ENCODE data around the gene C2CD2.

DNA sequence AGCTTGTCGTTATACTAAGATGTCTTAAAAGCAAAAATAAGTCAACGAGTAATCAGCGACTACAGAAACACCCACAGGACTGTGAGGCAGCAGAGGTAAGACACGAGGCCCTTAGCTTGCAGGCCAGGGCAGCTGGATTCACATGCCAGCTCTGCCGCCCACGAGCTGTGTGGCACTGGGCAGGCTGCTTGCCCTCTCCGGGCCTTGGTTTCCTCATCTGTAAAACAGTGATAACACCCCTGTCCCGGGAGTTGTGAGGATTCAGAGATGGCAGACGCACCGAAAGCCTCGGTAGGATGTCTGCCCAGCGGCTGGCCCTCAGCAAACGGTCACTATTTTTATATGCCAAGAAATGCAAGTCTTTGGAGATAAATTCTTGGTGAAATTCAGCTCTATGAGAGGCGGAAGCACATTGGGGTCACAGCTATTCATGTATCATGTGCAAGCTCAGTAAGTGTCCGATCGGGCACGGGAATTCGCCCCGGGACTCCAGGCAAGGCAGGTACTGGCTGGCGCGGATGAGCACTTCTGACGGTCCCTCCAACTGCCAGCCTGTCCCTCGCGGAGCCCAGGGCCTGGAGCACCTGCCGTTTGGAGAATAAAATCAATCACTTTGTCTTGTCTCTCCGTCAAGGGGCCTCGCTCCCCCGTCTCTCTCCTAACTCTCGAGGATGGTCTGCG, 1.1 kb downstream of the C2CD2 start:
- TF ChIP-seq, protein P1, sequence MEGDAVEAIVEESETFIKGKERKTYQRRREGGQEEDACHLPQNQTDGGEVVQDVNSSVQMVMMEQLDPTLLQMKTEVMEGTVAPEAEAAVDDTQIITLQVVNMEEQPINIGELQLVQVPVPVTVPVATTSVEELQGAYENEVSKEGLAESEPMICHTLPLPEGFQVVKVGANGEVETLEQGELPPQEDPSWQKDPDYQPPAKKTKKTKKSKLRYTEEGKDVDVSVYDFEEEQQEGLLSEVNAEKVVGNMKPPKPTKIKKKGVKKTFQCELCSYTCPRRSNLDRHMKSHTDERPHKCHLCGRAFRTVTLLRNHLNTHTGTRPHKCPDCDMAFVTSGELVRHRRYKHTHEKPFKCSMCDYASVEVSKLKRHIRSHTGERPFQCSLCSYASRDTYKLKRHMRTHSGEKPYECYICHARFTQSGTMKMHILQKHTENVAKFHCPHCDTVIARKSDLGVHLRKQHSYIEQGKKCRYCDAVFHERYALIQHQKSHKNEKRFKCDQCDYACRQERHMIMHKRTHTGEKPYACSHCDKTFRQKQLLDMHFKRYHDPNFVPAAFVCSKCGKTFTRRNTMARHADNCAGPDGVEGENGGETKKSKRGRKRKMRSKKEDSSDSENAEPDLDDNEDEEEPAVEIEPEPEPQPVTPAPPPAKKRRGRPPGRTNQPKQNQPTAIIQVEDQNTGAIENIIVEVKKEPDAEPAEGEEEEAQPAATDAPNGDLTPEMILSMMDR (IDR thresholded peaks at IDR 0.05): no peak
- TF ChIP-seq POLR2A (IDR thresholded peaks at IDR 0.05): no peak

Measured in Peyer's patch (tissue), 4 donors.